Camera-type eye (tissue), 1 donor: Measurements from ENCODE around the gene GALNT16. TPM values are rescaled to one million over a fixed set of nuclear protein-coding genes. Genes with fewer than 3 reads are reported as not detected.

ENCODE experiments used
- total RNA-seq: library from RNA; depleted of rRNA; stranded (reverse); fragments of >200 nt; gene quantifications from one replicate; pipeline ENCODE4 v1.2.3, GENCODE V29; 2014

The GALNT16 gene
- total RNA-seq = 20.3 TPM

GRCh38 chr14:69259527-69260189, at the start of gene GALNT16:
GALNT16 (plus strand) TSS chr14:69260158; CDS start chr14:69260291, 133 bp downstream.

DNA sequence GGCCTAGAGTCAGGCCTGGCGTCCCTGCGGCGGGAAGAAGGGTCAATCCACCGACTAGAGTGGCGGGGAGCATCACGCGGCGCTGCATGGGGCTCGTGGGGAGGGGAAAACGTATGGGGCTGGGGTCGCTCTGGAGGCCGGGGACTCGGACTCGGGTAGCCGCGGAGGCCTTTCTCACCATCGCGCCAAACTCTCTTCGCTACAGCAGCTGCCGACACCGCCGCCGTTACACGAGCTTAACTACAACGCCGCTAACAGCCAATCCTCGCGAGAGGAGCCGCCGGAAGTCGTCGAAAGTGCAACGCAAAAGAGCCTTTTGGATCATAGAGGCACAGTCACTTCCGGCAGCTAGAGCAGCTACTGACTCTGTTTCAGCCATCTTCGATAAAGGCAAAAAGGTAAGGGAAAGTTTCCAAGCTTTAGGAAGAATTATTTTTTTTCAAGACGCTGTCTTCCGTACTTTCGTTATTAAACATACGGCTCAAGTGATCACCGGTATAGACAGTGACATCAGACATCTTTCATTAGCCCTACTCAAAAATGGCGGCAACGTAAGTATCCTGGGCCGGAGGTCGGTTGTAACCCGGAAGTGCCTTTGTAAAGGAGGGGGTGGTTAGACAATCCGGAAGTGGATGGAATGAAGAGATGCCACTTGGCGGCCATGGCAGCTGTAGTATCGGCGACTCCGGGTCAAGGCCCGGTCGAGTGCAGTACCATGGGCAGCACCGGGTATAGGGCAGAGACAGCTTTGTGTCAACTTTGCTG, 138.3 kb downstream of the GALNT16 start, which contains the start of the genes ERH and SLC39A9:
Gene ERH, minus strand, starts transcription at position 247 of the 765 bp plus-strand sequence. Its CDS starts 66 bp downstream, at position 181.
Gene SLC39A9, plus strand, starts transcription at position 640 of the 765 bp plus-strand sequence. CDS start 678 bp downstream, outside the sequence.

Other genes starting within 250 kb of the GALNT16 start
- gene DCAF5, start 107.0 kb upstream of the GALNT16 start, total RNA-seq = 40.4 TPM
- 34.1 TPM for gene EXD2, start 68.7 kb upstream of the GALNT16 start, total RNA-seq
- gene ERH, start 138.1 kb downstream of the GALNT16 start, total RNA-seq = 89.6 TPM
- 89.0 TPM for gene SLC39A9, start 138.5 kb downstream of the GALNT16 start, total RNA-seq
- gene PLEKHD1, start 224.6 kb downstream of the GALNT16 start, total RNA-seq = 2.0 TPM